DND-41 (cell line): ENCODE data around the gene SPRR2A.

Experiments used
- CTCF ChIP-seq: IDR thresholded peaks from 2 replicates; pipeline ENCODE4 v1.5.1; 2012; ENCODE audit warnings: borderline replicate concordance, low read length, moderate library complexity, mild to moderate bottlenecking; ENCODE audit not compliant: poor library complexity, severe bottlenecking; ENCODE audit errors: extremely low read depth
- EZH2 ChIP-seq: IDR thresholded peaks from 3 replicates; pipeline ENCODE4 v1.6.1; 2012; ENCODE audit warnings: borderline replicate concordance, low read depth, mild to moderate bottlenecking, moderate library complexity, low read length, inconsistent platforms; ENCODE audit not compliant: severe bottlenecking

DNA sequence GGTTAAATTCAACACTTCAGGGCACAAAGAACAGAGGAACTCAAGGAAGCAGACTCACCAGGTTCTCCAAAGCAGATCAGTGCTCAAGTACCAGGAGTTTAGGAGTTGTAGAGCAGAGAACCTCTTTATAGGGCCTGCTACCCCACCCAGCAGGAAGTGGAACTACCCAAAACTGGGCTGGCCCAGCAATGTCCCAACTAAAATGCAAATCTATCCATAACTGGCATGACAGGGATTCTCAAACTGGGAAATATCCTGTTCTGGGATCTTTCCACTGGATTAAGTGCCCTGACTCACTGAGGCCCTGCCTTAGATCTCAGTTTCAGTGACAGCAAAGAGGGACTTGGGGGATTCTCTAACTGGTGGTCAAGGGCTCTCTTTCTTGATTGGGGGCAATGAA lies 37.1 kb upstream of the SPRR2A start, which contains the start of gene SPRR2E:
- TF ChIP-seq CTCF (no peak), EZH2 (no peak)
